NCI-H1694 treated with DMSO at 0.1 percent for 48 hours (cell line): ENCODE results near the gene BRD4.
"Not testable (repeated sequence)": the region's sequence is repeated elsewhere in the genome, so short reads cannot be mapped to it uniquely, and the experiment has no call there.

Source experiments
- DNase-seq: peaks from one replicate; lab custom pipeline; 2025; lab: John Stamatoyannopoulos, UW

The BRD4 gene

DNA sequence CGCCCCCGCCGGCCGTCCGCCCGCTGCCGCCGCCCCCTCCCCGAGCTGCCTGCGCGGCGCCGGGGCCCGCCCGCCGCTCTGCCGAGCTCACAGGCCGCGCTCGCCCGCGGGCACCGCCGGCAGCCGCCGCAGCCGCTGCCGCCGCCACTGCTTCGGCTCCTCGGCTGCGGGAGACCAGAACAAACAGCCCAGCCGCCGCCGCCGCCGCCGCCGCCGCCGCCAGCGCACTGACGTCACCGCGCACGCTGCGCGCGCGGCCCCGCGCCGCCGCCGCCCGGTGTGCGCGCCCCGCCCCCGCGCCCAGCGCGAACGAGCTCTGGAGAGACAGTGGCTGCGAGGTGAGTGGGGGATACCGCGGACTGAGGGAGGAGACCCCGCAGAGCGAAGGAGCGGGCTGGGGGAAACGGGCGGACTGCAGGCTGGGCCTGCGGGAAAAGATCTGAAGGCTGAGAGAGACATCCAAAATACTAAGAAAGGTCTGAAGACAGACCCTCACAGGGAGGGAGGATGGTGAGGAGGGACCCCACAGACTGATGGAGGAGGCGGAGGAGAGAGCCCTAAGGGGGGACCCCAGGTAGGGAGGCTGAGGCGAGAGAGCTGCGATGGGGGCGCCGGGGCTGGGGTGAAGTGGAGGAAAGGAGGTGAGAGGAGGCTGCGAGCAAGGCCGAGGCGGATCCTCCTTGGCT is at the start of gene BRD4:
TSS of gene BRD4 (minus strand) at position 229 of the 686 bp plus-strand sequence. CDS start 59,440 bp downstream, outside the sequence.
- peak; percentile 25 for DNase-seq

DNA sequence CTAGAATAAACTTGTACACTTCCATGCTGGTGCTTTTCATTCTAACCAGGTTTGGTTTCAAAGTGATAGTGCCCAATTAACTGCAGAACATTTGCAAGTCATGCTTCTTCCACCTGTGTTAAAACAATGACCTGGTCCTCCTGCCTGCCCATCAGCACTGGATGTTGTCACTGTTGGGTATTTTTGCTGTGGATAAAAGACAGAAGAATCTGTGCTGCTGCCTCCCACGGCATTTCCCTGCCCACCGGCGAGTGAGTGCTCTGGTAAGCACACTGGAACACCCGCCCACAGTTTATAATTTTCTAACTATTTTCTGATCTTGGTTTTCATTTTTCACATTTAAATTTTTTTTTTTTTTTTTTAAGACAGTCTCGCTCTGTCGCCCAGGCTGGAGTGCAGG is 49.5 kb upstream of the BRD4 start:
- no peak for DNase-seq

DNA sequence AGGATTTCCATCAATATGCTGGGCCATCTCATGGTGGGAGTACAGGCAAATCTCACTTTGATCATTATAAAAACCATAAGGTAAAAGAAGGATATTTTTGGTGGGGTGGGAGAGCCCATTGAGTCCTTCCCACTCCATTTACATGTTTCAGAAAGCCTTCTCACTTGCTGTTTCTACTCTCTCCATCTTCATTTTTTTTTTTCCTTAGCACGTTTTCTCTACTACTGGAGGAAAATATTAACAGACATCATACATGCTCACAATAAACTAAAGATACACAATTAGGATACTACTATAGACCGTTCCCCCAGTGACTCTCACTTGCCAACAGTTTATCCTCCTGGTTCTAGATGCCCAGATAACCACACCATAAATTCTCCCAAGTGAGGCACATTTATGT is 49.1 kb upstream of the BRD4 start:
- no peak for DNase-seq

- no peak for DNase-seq
These were observed 47.8 kb upstream of the BRD4 start for GRCh38 chr19:15379999-15380647.

GRCh38 chr19:15379083-15379998 is 47.0 kb upstream of the BRD4 start, which contains the start of gene AKAP8:
AKAP8 (minus strand) TSS chr19:15379787; CDS start chr19:15379731, 56 bp downstream.
- peak; percentile 96 for DNase-seq

GRCh38 chr19:15378534-15379082 is 46.3 kb upstream of the BRD4 start:
- DNase-seq = peak; percentile 7

DNA sequence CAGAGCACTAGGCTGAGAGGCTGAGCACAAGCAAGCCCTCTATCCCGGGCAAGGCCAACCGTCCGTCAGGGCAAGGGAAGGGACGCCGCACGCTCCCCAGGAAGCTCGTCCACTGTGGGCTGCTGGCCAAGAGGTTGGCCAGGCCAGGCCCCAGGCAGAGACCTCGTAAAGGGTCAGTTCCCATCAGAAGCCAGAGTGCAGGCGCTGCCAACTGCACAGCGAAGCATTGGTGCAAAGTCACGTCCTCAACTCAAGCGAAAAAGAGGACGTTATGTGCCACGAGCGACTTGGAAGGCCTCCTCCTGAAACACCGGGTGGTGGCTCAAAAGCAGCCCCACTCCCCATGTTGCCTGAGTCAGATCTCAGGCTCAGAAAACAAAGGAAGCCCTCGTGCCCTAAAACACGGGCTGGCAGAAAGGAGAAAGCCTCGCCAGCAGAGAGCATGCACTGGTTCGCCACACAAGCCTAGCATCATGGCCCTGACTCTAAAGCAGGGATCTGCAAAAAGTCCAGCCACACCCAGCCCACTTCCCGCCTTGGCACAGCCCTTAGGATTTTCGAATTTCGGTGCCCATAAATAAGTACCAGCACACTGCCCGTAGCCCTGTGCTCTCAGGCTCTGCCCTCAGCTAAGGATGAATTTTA is 42.6 kb upstream of the BRD4 start:
- no peak for DNase-seq

DNA sequence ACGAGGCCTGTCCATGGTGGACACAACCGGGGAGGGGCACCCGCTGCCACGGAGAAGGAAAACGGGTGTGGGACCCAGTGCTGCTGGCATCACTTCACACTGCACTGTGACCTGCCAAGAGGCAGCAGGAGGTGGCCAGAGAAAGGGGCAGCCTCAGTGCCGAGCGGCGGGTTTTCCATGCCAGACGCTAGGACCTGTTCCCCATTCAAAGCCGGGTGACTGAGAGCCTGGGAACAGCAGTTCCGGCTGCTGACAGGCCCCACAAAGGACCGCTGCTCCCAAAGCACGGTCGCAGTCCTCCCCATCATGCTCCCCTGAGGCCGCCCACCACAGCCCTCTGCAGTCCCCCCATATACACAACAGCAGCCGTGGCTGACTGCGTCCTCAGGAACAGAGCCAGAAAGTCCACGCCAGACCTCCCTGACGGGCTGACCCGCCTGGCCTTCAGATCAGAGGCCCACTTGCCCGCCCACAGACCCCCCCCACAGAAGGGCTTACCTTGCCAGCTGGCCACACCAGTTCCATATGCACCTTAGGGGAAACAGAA is 41.8 kb upstream of the BRD4 start:
- DNase-seq = no peak

GRCh38 chr19:15373644-15374043 is 41.3 kb upstream of the BRD4 start:
- DNase-seq = no peak

DNA sequence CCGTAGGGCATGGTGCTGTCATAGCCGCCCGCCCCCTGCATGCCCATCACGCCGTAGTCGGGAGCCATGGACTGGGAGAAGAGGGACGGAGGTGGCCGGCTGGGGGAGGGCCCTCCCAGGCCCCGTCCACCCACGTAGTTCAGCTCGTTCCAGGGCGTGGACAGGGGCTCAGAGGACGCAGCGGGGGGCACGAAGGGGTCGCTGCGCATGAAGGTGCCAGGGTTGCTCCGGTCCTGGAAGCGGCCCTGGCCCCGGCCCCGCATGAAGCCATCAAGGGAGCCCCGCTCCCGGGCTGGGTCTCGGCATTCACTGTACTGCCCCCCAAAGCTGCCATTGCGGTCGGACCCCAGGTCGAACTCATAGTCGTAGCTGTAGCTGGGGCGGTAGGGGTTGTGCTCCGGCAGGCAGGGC is 40.6 kb upstream of the BRD4 start:
- DNase-seq = no peak

DNA sequence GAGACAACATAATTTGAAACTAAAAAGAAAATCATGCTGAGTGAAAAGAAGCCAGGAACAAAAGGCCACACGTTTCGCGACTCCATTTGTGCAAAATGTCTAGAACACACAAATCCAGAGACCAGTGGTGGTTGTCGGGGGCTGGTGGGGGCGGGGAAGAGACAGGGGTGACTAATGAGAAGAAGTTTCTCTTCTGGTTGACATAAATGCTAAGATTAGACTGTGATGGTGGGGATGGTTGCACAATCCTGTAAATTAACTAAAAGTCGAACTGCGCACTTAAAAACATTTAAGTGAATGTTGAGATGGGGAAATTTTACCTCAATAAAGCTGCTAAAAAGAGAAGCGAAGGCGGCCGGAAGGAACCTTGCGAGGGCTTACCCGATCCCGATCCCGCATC is 40.1 kb upstream of the BRD4 start:
- no peak for DNase-seq

DNA sequence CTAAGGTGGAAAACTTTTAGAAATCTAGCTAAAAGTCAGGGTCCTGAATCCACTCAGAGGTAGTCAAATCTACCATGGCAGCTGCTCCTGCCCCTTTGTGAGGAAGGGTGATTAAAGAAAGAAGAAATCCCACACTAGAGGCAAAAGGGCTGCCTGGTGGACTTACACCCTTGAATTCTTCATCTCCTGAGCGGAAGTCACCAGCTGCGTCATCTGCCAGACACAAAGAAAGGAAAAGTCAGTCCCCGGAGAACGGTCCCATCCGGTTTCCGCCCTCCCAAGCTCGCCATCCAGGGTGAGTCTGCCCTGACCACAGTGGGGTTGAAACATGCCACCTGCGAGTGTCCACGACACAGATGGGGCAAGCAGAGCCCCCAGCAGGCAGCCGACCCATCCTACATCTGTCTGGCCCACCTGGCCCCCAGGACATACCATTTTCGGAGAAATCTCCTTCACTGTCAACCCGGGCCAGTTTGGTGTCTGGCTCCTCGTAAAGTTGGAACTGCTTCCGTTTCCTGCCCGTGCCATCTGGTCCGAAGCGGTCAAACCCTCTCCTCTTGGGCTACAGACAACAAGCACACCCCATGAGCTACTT is 39.5 kb upstream of the BRD4 start:
- no peak for DNase-seq

GRCh38 chr19:15371119-15371518 is 38.8 kb upstream of the BRD4 start:
- no peak for DNase-seq

GRCh38 chr19:15369594-15369891 is 37.2 kb upstream of the BRD4 start:
- no peak for DNase-seq

DNA sequence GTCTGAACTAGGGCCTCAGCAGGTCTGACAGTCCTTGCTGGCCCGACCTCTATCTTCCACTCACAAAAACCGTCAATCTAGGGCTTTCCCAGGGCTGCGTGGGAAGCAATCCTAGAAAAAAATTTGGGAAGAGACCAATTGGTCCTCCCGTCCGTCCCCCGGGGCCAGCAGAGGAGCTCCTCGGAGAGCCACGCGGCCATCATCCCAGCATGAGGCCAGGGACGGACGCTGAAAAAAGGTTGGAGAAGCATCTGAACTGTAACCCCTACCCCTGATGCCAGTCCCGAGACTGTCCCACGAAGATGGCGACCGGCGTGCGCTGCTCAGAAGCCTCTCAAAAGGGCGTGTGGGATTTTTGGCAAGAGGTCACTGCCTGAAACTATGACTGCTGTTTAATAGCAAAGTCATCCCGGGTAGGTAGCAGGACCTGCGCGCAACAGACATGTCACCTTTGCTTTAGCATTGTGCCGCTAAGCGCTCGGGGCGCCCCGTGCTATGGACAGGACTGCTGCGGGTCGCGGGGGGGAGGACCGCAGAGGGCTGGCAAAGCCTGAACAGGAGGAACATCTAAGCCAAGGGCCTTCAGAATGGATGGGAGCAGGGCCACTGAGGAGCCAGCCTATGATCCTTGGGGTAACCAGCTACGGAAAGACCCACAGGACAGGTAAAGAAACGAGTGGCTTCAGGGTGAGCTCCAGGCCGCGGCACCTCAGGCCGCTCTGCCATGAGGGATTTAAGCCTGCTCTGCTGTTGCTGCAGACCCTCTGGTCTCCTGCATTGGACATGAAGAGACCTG is 36.7 kb upstream of the BRD4 start:
- no peak for DNase-seq

DNA sequence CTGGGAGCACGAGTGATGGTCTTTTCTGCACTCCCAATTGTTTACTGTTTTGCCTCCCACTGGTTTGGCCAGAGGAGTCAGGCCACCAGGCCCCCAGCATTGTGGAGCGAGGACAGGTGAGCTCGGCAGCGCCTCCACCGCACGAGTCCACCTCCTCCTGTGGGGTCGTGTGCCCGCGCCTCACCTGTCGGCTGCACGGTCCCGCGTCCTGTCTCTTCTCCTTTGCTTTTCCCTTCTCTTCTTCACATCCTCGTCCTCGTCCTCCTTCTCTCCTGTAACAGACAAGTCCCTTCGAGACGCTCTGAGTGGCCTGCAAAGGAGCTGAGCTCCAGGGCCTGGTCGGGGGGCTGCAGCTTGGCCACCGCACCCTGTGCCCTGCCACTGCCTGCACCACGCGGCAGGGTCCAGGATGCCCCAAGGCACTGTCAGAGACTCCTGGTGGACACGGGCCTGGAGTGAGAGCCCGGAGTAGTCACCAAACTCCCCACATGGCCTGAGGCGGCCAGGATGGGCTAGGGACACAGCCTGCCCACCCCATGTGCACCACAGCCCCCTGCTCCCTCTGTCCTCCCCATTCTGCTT is 35.8 kb upstream of the BRD4 start:
- no peak for DNase-seq

DNA sequence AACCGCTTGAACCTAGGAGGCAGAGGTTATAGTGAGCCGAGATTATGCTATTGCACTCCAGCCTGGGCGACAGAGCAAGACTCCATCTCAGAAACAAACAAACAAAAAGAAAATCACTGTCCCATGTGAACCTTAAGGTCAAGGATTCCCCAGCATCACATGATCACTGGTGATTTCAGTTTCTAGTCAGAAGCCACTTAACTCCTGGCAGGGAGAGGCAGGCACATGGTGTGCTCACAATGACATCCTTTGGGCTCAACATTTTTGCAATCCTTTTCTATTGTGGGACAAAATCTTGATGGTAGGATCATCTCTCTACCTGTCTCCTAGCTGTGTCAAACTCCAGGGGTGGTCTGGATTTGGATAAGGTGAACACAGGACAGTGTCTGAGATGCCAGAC is 35.1 kb upstream of the BRD4 start:
- no peak for DNase-seq

GRCh38 chr19:15365264-15365663 is 32.9 kb upstream of the BRD4 start:
- DNase-seq = no peak

GRCh38 chr19:15363791-15364190 is 31.5 kb upstream of the BRD4 start:
- not testable (repeated sequence) for DNase-seq

DNA sequence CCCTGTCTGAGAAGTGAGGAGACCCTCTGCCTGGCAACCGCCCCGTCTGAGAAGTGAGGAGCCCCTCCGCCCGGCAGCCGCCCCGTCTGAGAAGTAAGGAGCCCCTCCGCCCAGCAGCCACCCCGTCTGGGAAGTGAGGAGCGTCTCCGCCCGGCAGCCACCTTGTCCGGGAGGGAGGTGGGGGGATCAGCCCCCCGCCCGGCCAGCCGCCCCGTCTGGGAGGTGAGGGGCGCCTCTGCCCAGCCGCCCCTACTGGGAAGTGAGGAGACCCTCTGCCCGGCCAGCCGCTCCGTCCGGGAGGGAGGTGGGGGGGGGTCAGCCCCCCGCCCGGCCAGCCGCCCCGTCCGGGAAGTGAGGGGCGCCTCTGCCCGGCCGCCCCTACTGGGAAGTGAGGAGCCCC is 30.7 kb upstream of the BRD4 start:
- DNase-seq = not testable (repeated sequence)
